Measurements from ENCODE around the gene AHCTF1. TPM values are rescaled to one million over a fixed set of nuclear protein-coding genes. Genes with fewer than 3 reads are reported as not detected.
"Not testable (repeated sequence)": the region's sequence is repeated elsewhere in the genome, so short reads cannot be mapped to it uniquely, and the experiment has no call there.

The AHCTF1 gene
- total RNA-seq, 1 experiment from 2014 or later: 112 TPM

DNA sequence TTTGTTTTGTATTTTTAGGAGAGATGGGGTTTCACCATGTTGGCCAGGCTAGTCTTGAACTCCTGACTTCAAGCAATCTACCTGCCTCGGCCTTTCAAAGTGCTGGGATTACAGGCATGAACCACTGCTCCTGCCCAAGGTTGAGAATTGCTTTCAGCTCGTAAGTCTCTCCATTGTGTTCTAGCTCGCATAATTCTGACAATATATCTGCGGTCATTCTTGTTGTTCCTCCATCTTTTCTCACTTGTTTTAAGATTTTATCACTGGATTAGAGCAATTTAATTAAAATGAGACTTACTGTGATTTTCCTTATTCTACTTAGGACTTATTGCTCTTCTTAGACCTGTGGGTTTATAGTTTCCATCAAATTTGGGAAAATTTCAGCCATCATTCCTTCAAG, 102.9 kb downstream of the AHCTF1 start:
- POLR2A ChIA-PET: interaction anchor here (0.7 kb wide), 1 partner anchor 14 kb away, joined by 3 read pairs; no protein-coding TSS in a partner anchor
- CTCF ChIA-PET: interaction anchor here (1.0 kb wide), 1 partner anchor 74 kb away, joined by 3 read pairs; no protein-coding TSS in a partner anchor
- intact Hi-C loops (cut with micrococcal nuclease): no loop called here
- H3K9me3 Mint-ChIP-seq (ENCODE audit: unreplicated experiment): peaks cover 9% of the 10 kb centered on the region
- no peak for DNase-seq (ENCODE audit: unreplicated experiment)
- TF ChIP-seq, protein P1, sequence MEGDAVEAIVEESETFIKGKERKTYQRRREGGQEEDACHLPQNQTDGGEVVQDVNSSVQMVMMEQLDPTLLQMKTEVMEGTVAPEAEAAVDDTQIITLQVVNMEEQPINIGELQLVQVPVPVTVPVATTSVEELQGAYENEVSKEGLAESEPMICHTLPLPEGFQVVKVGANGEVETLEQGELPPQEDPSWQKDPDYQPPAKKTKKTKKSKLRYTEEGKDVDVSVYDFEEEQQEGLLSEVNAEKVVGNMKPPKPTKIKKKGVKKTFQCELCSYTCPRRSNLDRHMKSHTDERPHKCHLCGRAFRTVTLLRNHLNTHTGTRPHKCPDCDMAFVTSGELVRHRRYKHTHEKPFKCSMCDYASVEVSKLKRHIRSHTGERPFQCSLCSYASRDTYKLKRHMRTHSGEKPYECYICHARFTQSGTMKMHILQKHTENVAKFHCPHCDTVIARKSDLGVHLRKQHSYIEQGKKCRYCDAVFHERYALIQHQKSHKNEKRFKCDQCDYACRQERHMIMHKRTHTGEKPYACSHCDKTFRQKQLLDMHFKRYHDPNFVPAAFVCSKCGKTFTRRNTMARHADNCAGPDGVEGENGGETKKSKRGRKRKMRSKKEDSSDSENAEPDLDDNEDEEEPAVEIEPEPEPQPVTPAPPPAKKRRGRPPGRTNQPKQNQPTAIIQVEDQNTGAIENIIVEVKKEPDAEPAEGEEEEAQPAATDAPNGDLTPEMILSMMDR (IDR thresholded peaks at IDR 0.05; ENCODE audit: unreplicated experiment): no peak
- no peaks in the 10 kb centered on the region for H3K27me3 Mint-ChIP-seq (ENCODE audit: insufficient read depth, unreplicated experiment)
- no peak overlapping the region for H3K4me3 Mint-ChIP-seq (ENCODE audit: unreplicated experiment)
- H3K27ac Mint-ChIP-seq (ENCODE audit: low read depth, unreplicated experiment): no peak overlapping the region
- H3K36me3 Mint-ChIP-seq (ENCODE audit: insufficient read depth, unreplicated experiment): no peaks in the 10 kb centered on the region
- no TSS peak for BruUV-seq (replicated peaks)
- H3K4me1 Mint-ChIP-seq (ENCODE audit: insufficient read depth, unreplicated experiment): no peaks in the 10 kb centered on the region

DNA sequence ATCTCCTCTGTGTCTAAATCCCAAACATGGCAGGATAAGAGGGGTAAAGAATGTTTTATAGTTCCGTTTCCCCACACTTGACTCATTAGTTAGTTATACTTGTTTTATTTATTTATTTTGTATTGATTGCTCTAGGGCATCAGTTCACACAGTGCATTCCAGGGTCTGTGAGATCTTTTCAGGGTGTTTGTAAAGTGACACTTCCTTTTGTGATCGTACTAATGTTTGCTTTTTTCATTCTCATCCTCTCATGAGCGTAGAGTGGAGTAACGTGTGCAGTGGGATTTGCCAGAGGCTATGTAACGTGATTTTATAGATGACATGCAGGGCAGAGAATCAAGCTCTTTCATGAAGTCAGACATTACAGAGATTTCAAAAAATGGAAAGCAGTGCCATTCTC, 104.4 kb downstream of the AHCTF1 start:
- ChIA-PET CTCF (interaction anchor here (0.7 to 1.1 kb wide), 2 partner anchors 72 to 534 kb away, joined by 3 read pairs; no protein-coding TSS in a partner anchor), POLR2A (interaction anchor here (1.2 kb wide), 1 partner anchor 14 kb away, joined by 6 read pairs; no protein-coding TSS in a partner anchor)
- DNase-seq (ENCODE audit: unreplicated experiment): no peak
- H3K27ac Mint-ChIP-seq (ENCODE audit: low read depth, unreplicated experiment): no peak overlapping the region
- no peaks in the 10 kb centered on the region for H3K4me1 Mint-ChIP-seq (ENCODE audit: insufficient read depth, unreplicated experiment)
- TF ChIP-seq, protein P1 (IDR thresholded peaks at IDR 0.05; ENCODE audit: unreplicated experiment): no peak
- peaks cover 9% of the 10 kb centered on the region for H3K9me3 Mint-ChIP-seq (ENCODE audit: unreplicated experiment)
- no peak overlapping the region for H3K4me3 Mint-ChIP-seq (ENCODE audit: unreplicated experiment)
- H3K36me3 Mint-ChIP-seq (ENCODE audit: insufficient read depth, unreplicated experiment): no peaks in the 10 kb centered on the region
- intact Hi-C loops (cut with micrococcal nuclease): no loop called here
- no TSS peak for BruUV-seq (replicated peaks)
- H3K27me3 Mint-ChIP-seq (ENCODE audit: insufficient read depth, unreplicated experiment): no peaks in the 10 kb centered on the region

DNA sequence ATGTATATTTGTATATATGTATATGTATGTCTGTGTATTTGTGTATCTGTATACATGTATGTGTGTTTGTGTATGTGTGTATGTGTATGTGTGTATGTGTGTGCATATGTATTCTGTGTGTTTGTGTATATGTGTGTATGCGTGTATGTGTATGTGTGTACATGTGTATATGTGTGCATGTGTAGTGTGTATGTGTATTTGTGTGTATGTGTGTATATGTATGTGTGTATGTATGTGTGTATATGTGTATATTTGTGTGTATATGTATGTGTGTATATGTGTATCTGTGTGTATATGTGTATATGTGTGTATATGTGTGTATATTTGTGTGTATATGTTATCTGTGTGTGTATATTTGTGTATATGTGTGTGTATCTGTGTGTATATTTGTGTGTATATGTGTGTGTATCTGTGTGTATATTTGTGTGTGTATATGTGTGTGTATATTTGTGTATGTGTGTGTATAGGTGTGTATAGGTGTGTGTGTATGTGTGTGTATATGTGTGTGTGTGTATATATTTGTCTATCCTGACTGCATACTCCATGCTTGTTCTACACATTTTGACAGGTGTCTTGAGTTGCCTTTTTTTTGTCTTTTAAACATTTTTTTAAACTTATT, 106.1 kb downstream of the AHCTF1 start:
- H3K27ac Mint-ChIP-seq (ENCODE audit: low read depth, unreplicated experiment): no peak overlapping the region

DNA sequence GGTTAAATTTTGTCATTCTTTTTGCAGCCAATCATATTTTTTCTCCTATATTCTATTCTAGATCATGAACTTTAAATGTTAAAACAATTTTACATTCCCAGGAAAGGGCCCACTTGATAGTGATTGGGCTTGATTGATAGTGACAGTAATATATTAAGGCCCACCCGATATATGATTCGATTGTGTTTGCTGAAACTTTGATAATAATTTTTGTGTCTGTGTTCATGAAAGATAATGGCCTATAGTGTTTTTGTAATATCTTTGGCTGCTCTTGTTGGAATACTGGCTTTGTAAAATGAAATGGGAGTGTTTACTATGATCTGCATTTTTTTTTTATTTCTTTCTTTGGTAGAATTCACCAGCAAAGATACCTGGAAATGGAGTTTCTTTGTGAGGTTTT, 107.2 kb downstream of the AHCTF1 start:
- CTCF ChIA-PET: interaction anchor here (1.1 to 1.2 kb wide), 2 partner anchors 11 to 83 kb away, joined by 3 read pairs; no protein-coding TSS in a partner anchor
- intact Hi-C loops (cut with micrococcal nuclease): no loop called here
- POLR2A ChIA-PET: interaction anchor here (1.3 kb wide), 1 partner anchor 11 kb away, joined by 5 read pairs; no protein-coding TSS in a partner anchor
- H3K27me3 Mint-ChIP-seq (ENCODE audit: insufficient read depth, unreplicated experiment): peaks cover 22% of the 10 kb centered on the region
- peaks cover 9% of the 10 kb centered on the region for H3K9me3 Mint-ChIP-seq (ENCODE audit: unreplicated experiment)
- no TSS peak for BruUV-seq (replicated peaks)
- DNase-seq (ENCODE audit: unreplicated experiment): no peak
- H3K4me3 Mint-ChIP-seq (ENCODE audit: unreplicated experiment): no peak overlapping the region
- H3K36me3 Mint-ChIP-seq (ENCODE audit: insufficient read depth, unreplicated experiment): no peaks in the 10 kb centered on the region
- H3K27ac Mint-ChIP-seq (ENCODE audit: low read depth, unreplicated experiment): no peak overlapping the region
- no peaks in the 10 kb centered on the region for H3K4me1 Mint-ChIP-seq (ENCODE audit: insufficient read depth, unreplicated experiment)
- TF ChIP-seq, protein P1 (IDR thresholded peaks at IDR 0.05; ENCODE audit: unreplicated experiment): no peak

More for the DNA sequence above, 106.1 kb downstream of the AHCTF1 start:
- Mint-ChIP-seq H3K4me1 (ENCODE audit: insufficient read depth, unreplicated experiment) (no peaks in the 10 kb centered on the region), H3K27me3 (ENCODE audit: insufficient read depth, unreplicated experiment) (peaks cover 14% of the 10 kb centered on the region), H3K4me3 (ENCODE audit: unreplicated experiment) (no peak overlapping the region), H3K9me3 (ENCODE audit: unreplicated experiment) (peaks cover 9% of the 10 kb centered on the region), H3K36me3 (ENCODE audit: insufficient read depth, unreplicated experiment) (no peaks in the 10 kb centered on the region)
- ChIA-PET CTCF (interaction anchor here (1.1 to 1.2 kb wide), 2 partner anchors 10 to 82 kb away, joined by 3 read pairs; no protein-coding TSS in a partner anchor), POLR2A (no interaction called here)
- DNase-seq (ENCODE audit: unreplicated experiment): no peak
- no TSS peak for BruUV-seq (replicated peaks)
- intact Hi-C loops (cut with micrococcal nuclease): no loop called here
- TF ChIP-seq, protein P1 (IDR thresholded peaks at IDR 0.05; ENCODE audit: unreplicated experiment): no peak

DNA sequence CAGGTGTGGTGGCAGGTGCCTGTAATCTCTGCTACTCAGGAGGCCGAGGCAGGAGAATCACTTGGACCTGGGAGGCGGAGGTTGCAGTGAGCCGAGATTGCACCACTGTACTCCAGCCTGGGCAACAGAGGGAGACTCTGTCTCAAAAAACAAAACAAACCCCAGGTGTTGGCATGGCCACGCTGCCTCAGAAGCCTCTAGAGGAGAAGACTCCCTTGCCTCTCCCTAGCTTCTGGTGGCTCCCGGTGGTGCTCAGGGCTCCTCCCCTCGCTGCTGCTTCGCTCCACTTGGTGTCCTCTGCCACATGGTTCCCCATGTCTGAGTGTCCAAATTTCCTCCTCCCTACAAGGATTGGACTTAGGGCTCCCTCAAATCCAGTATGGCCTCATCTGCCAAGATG, 109.6 kb downstream of the AHCTF1 start:
- H3K27me3 Mint-ChIP-seq (ENCODE audit: insufficient read depth, unreplicated experiment): peaks cover 29% of the 10 kb centered on the region
- H3K9me3 Mint-ChIP-seq (ENCODE audit: unreplicated experiment); intact Hi-C loops (cut with micrococcal nuclease); H3K4me1 Mint-ChIP-seq (ENCODE audit: insufficient read depth, unreplicated experiment); H3K27ac Mint-ChIP-seq (ENCODE audit: low read depth, unreplicated experiment); DNase-seq (ENCODE audit: unreplicated experiment); BruUV-seq (replicated peaks); POLR2A ChIA-PET; H3K36me3 Mint-ChIP-seq (ENCODE audit: insufficient read depth, unreplicated experiment); H3K4me3 Mint-ChIP-seq (ENCODE audit: unreplicated experiment): not testable (repeated sequence)
- CTCF ChIA-PET: interaction anchor here (0.6 kb wide), 2 partner anchors 122 to 568 kb away, joined by 3 read pairs; no protein-coding TSS in a partner anchor

Data from MCF 10A (cell line).